Gastroesophageal sphincter (tissue), 4 donors: Measurements from ENCODE around the gene TSPY3. TPM values are rescaled to one million over a fixed set of nuclear protein-coding genes. Genes with fewer than 3 reads are reported as not detected.
"Not testable (repeated sequence)": the region's sequence is repeated elsewhere in the genome, so short reads cannot be mapped to it uniquely, and the experiment has no call there.

ENCODE experiments used
- ATAC-seq: fragments of 150-250 bp; one replicate; pipeline ENCODE4 v1.9.1; 2016; ENCODE audit warnings: mild to moderate bottlenecking, moderate library complexity
- H3K27ac ChIP-seq, 4 donors: fragments of 200-600 bp; sonication (generic) in 3 of 4; 1 replicate in 3 of 4; 2 replicates in 1 of 4; pipeline ENCODE4 v1.5.1; 2016 to 2019
- H3K27me3 ChIP-seq: fragments of 200-600 bp; sonication (generic); one replicate; pipeline ENCODE4 v1.5.1; 2019
- H3K36me3 ChIP-seq, 2 donors: fragments of 200-600 bp; sonication (generic); one replicate each; pipeline ENCODE4 v1.5.1; 2019; ENCODE audit warnings: control low read depth in 1 of 2
- H3K4me1 ChIP-seq, 3 donors: fragments of 200-600 bp; sonication (generic); 1 replicate in 2 of 3; 2 replicates in 1 of 3; pipeline ENCODE4 v1.5.1; 2016 to 2019; ENCODE audit warnings: control low read depth in 2 of 3
- H3K4me3 ChIP-seq, 2 donors: fragments of 200-600 bp; sonication (generic); one replicate each; pipeline ENCODE4 v1.5.1; 2019; ENCODE audit warnings: mild to moderate bottlenecking in 1 of 2, moderate library complexity in 1 of 2
- H3K9me3 ChIP-seq, 3 donors: fragments of 200-600 bp; sonication (generic); one replicate each; pipeline ENCODE4 v1.5.1; 2017 to 2019; ENCODE audit warnings: control low read depth in 2 of 3
- WGBS, 2 donors: methylation state at CpG; one replicate each; pipeline ENCODE4 v1.1.5; 2018; ENCODE audit warnings: low coverage in 1 of 2; 5-methylcytosine and 5-hydroxymethylcytosine counted together
- total RNA-seq, 4 donors: library from RNA; depleted of rRNA; stranded (reverse); fragments of >200 nt; gene quantifications; one replicate each; pipeline ENCODE4 v1.1.0, GENCODE V29; 2016

Gene TSPY3
- total RNA-seq: not detected

GRCh38 chrY:9398121-9398520, at the start of gene TSPY3:
Gene TSPY3 (plus strand): TSS chrY:9398421. CDS start chrY:9398467, 46 bp downstream.
- no CpG with 5 or more reads among the region's 26 CpGs for WGBS, 2 donors
- not testable (repeated sequence) for H3K4me1 ChIP-seq, H3K4me3 ChIP-seq, H3K27ac ChIP-seq, ATAC-seq, H3K9me3 ChIP-seq, H3K36me3 ChIP-seq, H3K27me3 ChIP-seq

- H3K27ac ChIP-seq, H3K36me3 ChIP-seq, ATAC-seq, H3K4me3 ChIP-seq, H3K4me1 ChIP-seq, H3K9me3 ChIP-seq, H3K27me3 ChIP-seq: not testable (repeated sequence)
- WGBS, 2 donors: no CpG with 5 or more reads among the region's 25 CpGs
Observed at GRCh38 chrY:9357497-9357896, 40.7 kb upstream of the TSPY3 start, which contains the start of gene TSPY8. Gene TSPY8 (plus strand): TSS chrY:9357797. CDS start chrY:9357843, 46 bp downstream.

GRCh38 chrY:9396527-9396926, 1.7 kb upstream of the TSPY3 start:
- H3K4me3 ChIP-seq, H3K27ac ChIP-seq, H3K36me3 ChIP-seq, H3K4me1 ChIP-seq, H3K9me3 ChIP-seq, ATAC-seq, H3K27me3 ChIP-seq: not testable (repeated sequence)
- no CpG with 5 or more reads among the region's 26 CpGs for WGBS, 2 donors

Other genes with a start within 250 kb of the TSPY3 start
- gene TSPY4, start 61.0 kb upstream of the TSPY3 start, total RNA-seq: not detected
- gene TSPY8, start 40.6 kb upstream of the TSPY3 start, total RNA-seq: not detected
- not detected for gene TSPY1, start 68.5 kb downstream of the TSPY3 start, total RNA-seq
- not detected for gene TSPY9, start 88.8 kb downstream of the TSPY3 start, total RNA-seq
- not detected for gene TSPY10, start 129.5 kb downstream of the TSPY3 start, total RNA-seq